Body of pancreas (tissue), 4 donors: ENCODE measurements around the gene RER1. TPM values are rescaled to one million over a fixed set of nuclear protein-coding genes. Genes with fewer than 3 reads are reported as not detected.

Source experiments
- ATAC-seq: fragments of 150-250 bp; one replicate; pipeline ENCODE4 v1.9.1; 2016
- DNase-seq, 4 donors: peaks; one replicate each; pipeline ENCODE4 v3.0.0-alpha.2; 2019
- H3K27ac ChIP-seq, 4 donors: fragments of 200-600 bp; sonication (generic); 1 replicate in 3 of 4; 2 replicates in 1 of 4; pipeline versions ENCODE4 v1.5.1 to v1.6.1; 2016 to 2019; ENCODE audit warnings: mild to moderate bottlenecking in 1 of 4, mixed read lengths in 1 of 4, moderate library complexity in 1 of 4
- H3K27me3 ChIP-seq, 2 donors: fragments of 200-600 bp; sonication (generic); one replicate each; pipeline ENCODE4 v1.6.0; 2016; ENCODE audit warnings: mild to moderate bottlenecking in 1 of 2
- H3K36me3 ChIP-seq, 2 donors: fragments of 200-600 bp; sonication (generic); replicated peaks in 1 of 2; 2 replicates each; pipeline ENCODE4 v1.5.1; 2016; ENCODE audit warnings: low read depth in 2 of 2; ENCODE audit not compliant: insufficient read depth in 1 of 2
- H3K4me1 ChIP-seq: fragments of 200-600 bp; sonication (generic); one replicate; pipeline ENCODE4 v1.6.0; 2016
- H3K4me3 ChIP-seq, 2 donors: fragments of 200-600 bp; sonication (generic); 1 replicate in 1 of 2; 2 replicates in 1 of 2; pipeline ENCODE4 v1.5.1; 2016 to 2019
- H3K9me3 ChIP-seq, 3 donors: fragments of 200-600 bp; sonication (generic); 1 replicate in 2 of 3; 2 replicates in 1 of 3; pipeline ENCODE4 v1.5.1; 2016
- CTCF ChIP-seq, 7 experiments: fragments of 450-650 bp in 4 of 7; fragments of 200-600 bp in 3 of 7; sonication (generic) in 3 of 7; IDR thresholded peaks; one replicate each; pipeline ENCODE4 v1.5.1; 2016 to 2019; ENCODE audit warnings: antibody characterized with exemption in 7 of 7
- POLR2A ChIP-seq, 3 donors: fragments of 450-650 bp; IDR thresholded peaks; one replicate each; pipeline ENCODE4 v1.6.1; 2016; ENCODE audit warnings: antibody characterized with exemption in 3 of 3, mild to moderate bottlenecking in 2 of 3
- WGBS, 2 donors: methylation state at CpG; one replicate each; pipeline ENCODE4 v1.1.5; 2017; 5-methylcytosine and 5-hydroxymethylcytosine counted together
- intact Hi-C: fragments of 100-400 bp; cut with DNase I; formaldehyde crosslinking; loops from one replicate; pipeline ENCODE4 v1.15.1; 2023
- total RNA-seq, 2 donors: library from RNA; depleted of rRNA; stranded (reverse); fragments of >200 nt; gene quantifications; one replicate each; pipeline ENCODE4 v1.1.0, GENCODE V29; 2016

The RER1 gene
- total RNA-seq, 2 donors from 2014 or later: 50.3 to 57.7 TPM

DNA sequence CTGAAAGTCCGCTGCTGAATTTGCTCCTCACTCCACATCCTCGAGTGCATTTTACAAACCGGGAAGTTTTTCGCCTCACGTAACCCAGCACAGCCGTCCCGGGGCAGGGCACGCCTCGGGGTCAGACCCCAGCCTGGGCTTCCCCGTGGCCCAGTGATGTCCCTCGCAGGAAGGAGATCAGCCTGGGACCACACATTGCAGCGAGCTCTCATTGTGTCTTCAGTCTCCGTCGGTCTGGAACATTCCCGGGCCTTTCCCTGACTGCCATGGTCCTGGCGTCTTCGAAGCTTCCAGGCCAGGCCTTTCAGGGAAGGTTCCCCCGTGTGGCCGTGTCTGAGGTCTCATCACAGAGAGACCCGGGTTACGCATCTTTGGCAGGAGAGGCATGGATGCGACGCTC lies 43.7 kb upstream of the RER1 start:
- ATAC-seq: no peak
- intact Hi-C loops: no loop called here
- Histone ChIP-seq H3K27me3 (no peaks in the 10 kb centered on the region), H3K4me3 (no peak overlapping the region), H3K9me3 (no peaks in the 10 kb centered on the region), H3K27ac (peak overlapping the region in 1 of 4 donors; percentile 28), H3K4me1 (peaks cover 4% of the 10 kb centered on the region), H3K36me3 (no peaks in the 10 kb centered on the region)
- 59 to 77% methylated on average over 20 to 23 of the region's 23 CpGs for WGBS, 2 donors
- no peak for TF ChIP-seq POLR2A (IDR thresholded peaks at IDR 0.05)
- no peak for TF ChIP-seq CTCF (IDR thresholded peaks at IDR 0.05)
- no peak for DNase-seq

- 89% methylated on average over 41 to 49 of the region's 59 CpGs for WGBS, 2 donors
- no peak for DNase-seq
- TF ChIP-seq POLR2A (IDR thresholded peaks at IDR 0.05): no peak
- no peak for TF ChIP-seq CTCF (IDR thresholded peaks at IDR 0.05)
- H3K4me3 ChIP-seq: no peak overlapping the region
- intact Hi-C loops: no loop called here
- H3K9me3 ChIP-seq: no peaks in the 10 kb centered on the region
- ATAC-seq: no peak
- no peak overlapping the region for H3K27ac ChIP-seq
- H3K36me3 ChIP-seq: no peaks in the 10 kb centered on the region
- H3K4me1 ChIP-seq: peaks cover 4% of the 10 kb centered on the region
- no peaks in the 10 kb centered on the region for H3K27me3 ChIP-seq
Measured at GRCh38 chr1:2348346-2349325, 43.0 kb upstream of the RER1 start.

DNA sequence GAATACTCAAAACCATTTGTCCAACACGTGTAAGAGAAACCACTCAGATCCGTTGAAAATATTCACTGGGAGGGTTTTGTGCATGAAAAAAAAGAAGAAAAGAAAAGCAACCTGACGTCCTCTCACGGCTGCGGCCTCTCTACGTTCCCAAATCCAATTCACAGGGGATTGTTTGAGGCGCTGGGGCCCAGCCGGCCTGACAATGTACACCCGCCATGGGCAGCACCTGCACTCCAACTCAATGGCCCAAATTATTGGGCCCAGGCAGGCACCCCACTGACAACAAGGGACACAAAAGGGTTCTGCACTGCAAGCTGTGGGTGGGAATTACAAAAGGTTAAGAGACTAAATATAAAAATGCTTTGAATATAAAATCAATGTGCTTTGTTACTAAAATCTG lies 41.8 kb upstream of the RER1 start:
- ATAC-seq (no peak), DNase-seq (no peak)
- Histone ChIP-seq H3K4me3 (no peak overlapping the region), H3K36me3 (no peaks in the 10 kb centered on the region), H3K4me1 (peaks cover 4% of the 10 kb centered on the region), H3K27ac (no peak overlapping the region), H3K27me3 (no peaks in the 10 kb centered on the region), H3K9me3 (no peaks in the 10 kb centered on the region)
- TF ChIP-seq POLR2A (IDR thresholded peaks at IDR 0.05) (no peak), CTCF (IDR thresholded peaks at IDR 0.05) (no peak)
- intact Hi-C loops: no loop called here
- WGBS, 2 donors: 81 to 87% methylated on average over 9 of the region's 9 CpGs

GRCh38 chr1:2350501-2350900 lies 41.1 kb upstream of the RER1 start:
- H3K27me3 ChIP-seq: no peaks in the 10 kb centered on the region
- no peak overlapping the region for H3K27ac ChIP-seq
- no peak overlapping the region for H3K4me3 ChIP-seq
- ATAC-seq (no peak), DNase-seq (no peak)
- no peaks in the 10 kb centered on the region for H3K36me3 ChIP-seq
- TF ChIP-seq POLR2A (IDR thresholded peaks at IDR 0.05) (no peak), CTCF (IDR thresholded peaks at IDR 0.05) (no peak)
- H3K9me3 ChIP-seq: no peaks in the 10 kb centered on the region
- WGBS, 2 donors: 75 to 83% methylated on average over 10 of the region's 10 CpGs
- intact Hi-C loops: no loop called here
- H3K4me1 ChIP-seq: peaks cover 4% of the 10 kb centered on the region
